ENCODE results near the gene NRIP1. TPM values are rescaled to one million over a fixed set of nuclear protein-coding genes. Genes with fewer than 3 reads are reported as not detected.

NRIP1 gene
- total and polyA plus RNA-seq, 5 donors from 2014 or later, result 11.6 to 20.3 (median 13.3) TPM

GRCh38 chr21:15063814-15064575, 805 bp downstream of the NRIP1 start:
- peak in 2 of 3 donors; percentile 9 to 12 for DNase-seq
- H3K27me3 ChIP-seq (ENCODE audit: control insufficient read depth, insufficient read depth, low read length), result peaks cover 28% of the 10 kb centered on the region
- no peaks in the 10 kb centered on the region for H3K36me3 ChIP-seq (ENCODE audit: control insufficient read depth, insufficient read depth, low read length)
- Mint-ChIP-seq H3K27ac (peak overlapping the region; percentile 88 to 94 (median 89)), H3K4me3 (peak overlapping the region; percentile 86 to 95 (median 89)), H3K36me3 (no peaks in the 10 kb centered on the region), H3K4me1 (peaks cover 8 to 56% (median 33%) of the 10 kb centered on the region in 4 donors), H3K9me3 (peaks cover 0 to 4% (median 0%) of the 10 kb centered on the region in 7 donors), H3K27me3 (peaks cover 60% of the 10 kb centered on the region)
- H3K4me3 ChIP-seq (ENCODE audit: low read depth, low read length), result peak overlapping the region; percentile 73
- peaks cover 27% of the 10 kb centered on the region for H3K4me1 ChIP-seq (ENCODE audit: control insufficient read depth, insufficient read depth, low read length, poor library complexity, severe bottlenecking)
- H3K27ac ChIP-seq (ENCODE audit: insufficient read depth, low read length, poor library complexity, severe bottlenecking), result peak overlapping the region; percentile 70
- no peak for ATAC-seq (ENCODE audit: low read depth in 2 of 2)
- H3K9me3 ChIP-seq (ENCODE audit: control insufficient read depth in 2 of 2, low read length in 2 of 2), result no peaks in the 10 kb centered on the region

GRCh38 chr21:15063081-15063813, 1.6 kb downstream of the NRIP1 start:
- Mint-ChIP-seq H3K4me1 (peaks cover 15 to 63% (median 37%) of the 10 kb centered on the region in 4 donors), H3K27me3 (peaks cover 60% of the 10 kb centered on the region), H3K9me3 (peaks cover 0 to 2% (median 0%) of the 10 kb centered on the region in 7 donors), H3K4me3 (peak overlapping the region; percentile 86 to 95 (median 89)), H3K27ac (peak overlapping the region; percentile 88 to 94 (median 89)), H3K36me3 (no peaks in the 10 kb centered on the region)
- peak overlapping the region; percentile 70 for H3K27ac ChIP-seq (ENCODE audit: insufficient read depth, low read length, poor library complexity, severe bottlenecking)
- DNase-seq, result peak in 2 of 3 donors; percentile 16 to 50
- H3K27me3 ChIP-seq (ENCODE audit: control insufficient read depth, insufficient read depth, low read length), result peaks cover 24% of the 10 kb centered on the region
- H3K36me3 ChIP-seq (ENCODE audit: control insufficient read depth, insufficient read depth, low read length), result no peaks in the 10 kb centered on the region
- H3K4me3 ChIP-seq (ENCODE audit: low read depth, low read length), result peak overlapping the region; percentile 73
- ATAC-seq (ENCODE audit: low read depth in 2 of 2), result no peak
- H3K9me3 ChIP-seq (ENCODE audit: control insufficient read depth in 2 of 2, low read length in 2 of 2), result no peaks in the 10 kb centered on the region
- peaks cover 27% of the 10 kb centered on the region for H3K4me1 ChIP-seq (ENCODE audit: control insufficient read depth, insufficient read depth, low read length, poor library complexity, severe bottlenecking)

- Mint-ChIP-seq H3K4me3 (peak overlapping the region; percentile 86 to 95 (median 89)), H3K4me1 (peaks cover 15 to 69% (median 38%) of the 10 kb centered on the region in 4 donors), H3K9me3 (peaks cover 0 to 2% (median 0%) of the 10 kb centered on the region in 7 donors), H3K27ac (peak overlapping the region; percentile 6 to 89 (median 71)), H3K27me3 (peaks cover 58% of the 10 kb centered on the region), H3K36me3 (no peaks in the 10 kb centered on the region)
- no peaks in the 10 kb centered on the region for H3K36me3 ChIP-seq (ENCODE audit: control insufficient read depth, insufficient read depth, low read length)
- ATAC-seq (ENCODE audit: low read depth in 2 of 2) (no peak), DNase-seq (peak in 2 of 3 donors; percentile 44 to 59)
- H3K9me3 ChIP-seq (ENCODE audit: control insufficient read depth in 2 of 2, low read length in 2 of 2), result no peaks in the 10 kb centered on the region
- peaks cover 18% of the 10 kb centered on the region for H3K27me3 ChIP-seq (ENCODE audit: control insufficient read depth, insufficient read depth, low read length)
- H3K27ac ChIP-seq (ENCODE audit: insufficient read depth, low read length, poor library complexity, severe bottlenecking), result peak overlapping the region; percentile 42
- H3K4me1 ChIP-seq (ENCODE audit: control insufficient read depth, insufficient read depth, low read length, poor library complexity, severe bottlenecking), result peaks cover 27% of the 10 kb centered on the region
- peak overlapping the region; percentile 73 for H3K4me3 ChIP-seq (ENCODE audit: low read depth, low read length)
Measured at GRCh38 chr21:15062606-15062965, 2.2 kb downstream of the NRIP1 start.

- peaks cover 15 to 75% (median 40%) of the 10 kb centered on the region in 4 donors for H3K4me1 Mint-ChIP-seq
- no peak for DNase-seq
- Histone ChIP-seq H3K27me3 (ENCODE audit: control insufficient read depth, insufficient read depth, low read length) (peaks cover 15% of the 10 kb centered on the region), H3K4me3 (ENCODE audit: low read depth, low read length) (no peak overlapping the region), H3K4me1 (ENCODE audit: control insufficient read depth, insufficient read depth, low read length, poor library complexity, severe bottlenecking) (peaks cover 27% of the 10 kb centered on the region), H3K27ac (ENCODE audit: insufficient read depth, low read length, poor library complexity, severe bottlenecking) (no peak overlapping the region), H3K9me3 (ENCODE audit: control insufficient read depth in 2 of 2, low read length in 2 of 2) (no peaks in the 10 kb centered on the region), H3K36me3 (ENCODE audit: control insufficient read depth, insufficient read depth, low read length) (no peaks in the 10 kb centered on the region)
- peak overlapping the region; percentile 6 to 89 (median 71) for H3K27ac Mint-ChIP-seq
- no peaks in the 10 kb centered on the region for H3K36me3 Mint-ChIP-seq
- peak overlapping the region; percentile 86 to 95 (median 89) for H3K4me3 Mint-ChIP-seq
- no peak for ATAC-seq (ENCODE audit: low read depth in 2 of 2)
- peaks cover 0 to 2% (median 0%) of the 10 kb centered on the region in 7 donors for H3K9me3 Mint-ChIP-seq
- H3K27me3 Mint-ChIP-seq, result peaks cover 58% of the 10 kb centered on the region
Measured at GRCh38 chr21:15061747-15062605, 2.8 kb downstream of the NRIP1 start.

- peaks cover 15 to 81% (median 44%) of the 10 kb centered on the region in 4 donors for H3K4me1 Mint-ChIP-seq
- Histone ChIP-seq H3K27me3 (ENCODE audit: control insufficient read depth, insufficient read depth, low read length) (peaks cover 8% of the 10 kb centered on the region), H3K4me3 (ENCODE audit: low read depth, low read length) (no peak overlapping the region), H3K36me3 (ENCODE audit: control insufficient read depth, insufficient read depth, low read length) (no peaks in the 10 kb centered on the region), H3K9me3 (ENCODE audit: control insufficient read depth in 2 of 2, low read length in 2 of 2) (no peaks in the 10 kb centered on the region), H3K4me1 (ENCODE audit: control insufficient read depth, insufficient read depth, low read length, poor library complexity, severe bottlenecking) (peaks cover 27% of the 10 kb centered on the region), H3K27ac (ENCODE audit: insufficient read depth, low read length, poor library complexity, severe bottlenecking) (no peak overlapping the region)
- no peaks in the 10 kb centered on the region for H3K36me3 Mint-ChIP-seq
- peak overlapping the region in 1 of 4 donors; percentile 27 for H3K4me3 Mint-ChIP-seq
- peaks cover 54% of the 10 kb centered on the region for H3K27me3 Mint-ChIP-seq
- no peak overlapping the region for H3K27ac Mint-ChIP-seq
- no peak for ATAC-seq (ENCODE audit: low read depth in 2 of 2)
- peaks cover 0 to 2% (median 0%) of the 10 kb centered on the region in 7 donors for H3K9me3 Mint-ChIP-seq
- DNase-seq, result no peak
Measured at GRCh38 chr21:15061279-15061678, 3.5 kb downstream of the NRIP1 start.

GRCh38 chr21:15060543-15061175, 4.1 kb downstream of the NRIP1 start:
- Histone ChIP-seq H3K36me3 (ENCODE audit: control insufficient read depth, insufficient read depth, low read length) (no peaks in the 10 kb centered on the region), H3K27ac (ENCODE audit: insufficient read depth, low read length, poor library complexity, severe bottlenecking) (no peak overlapping the region), H3K4me1 (ENCODE audit: control insufficient read depth, insufficient read depth, low read length, poor library complexity, severe bottlenecking) (peaks cover 21% of the 10 kb centered on the region), H3K4me3 (ENCODE audit: low read depth, low read length) (no peak overlapping the region), H3K9me3 (ENCODE audit: control insufficient read depth in 2 of 2, low read length in 2 of 2) (no peaks in the 10 kb centered on the region), H3K27me3 (ENCODE audit: control insufficient read depth, insufficient read depth, low read length) (peaks cover 7% of the 10 kb centered on the region)
- DNase-seq (no peak), ATAC-seq (ENCODE audit: low read depth in 2 of 2) (no peak)
- Mint-ChIP-seq H3K27me3 (peaks cover 53% of the 10 kb centered on the region), H3K9me3 (peaks cover 0 to 2% (median 0%) of the 10 kb centered on the region in 7 donors), H3K27ac (peak overlapping the region in 1 of 3 donors; percentile 31), H3K36me3 (no peaks in the 10 kb centered on the region), H3K4me3 (peak overlapping the region in 2 of 4 donors; percentile 27 to 32), H3K4me1 (peaks cover 15 to 80% (median 44%) of the 10 kb centered on the region in 4 donors)

GRCh38 chr21:15059397-15059796, 5.4 kb downstream of the NRIP1 start:
- Histone ChIP-seq H3K36me3 (ENCODE audit: control insufficient read depth, insufficient read depth, low read length) (no peaks in the 10 kb centered on the region), H3K27me3 (ENCODE audit: control insufficient read depth, insufficient read depth, low read length) (peaks cover 7% of the 10 kb centered on the region), H3K9me3 (ENCODE audit: control insufficient read depth in 2 of 2, low read length in 2 of 2) (no peaks in the 10 kb centered on the region), H3K27ac (ENCODE audit: insufficient read depth, low read length, poor library complexity, severe bottlenecking) (no peak overlapping the region), H3K4me3 (ENCODE audit: low read depth, low read length) (no peak overlapping the region), H3K4me1 (ENCODE audit: control insufficient read depth, insufficient read depth, low read length, poor library complexity, severe bottlenecking) (peaks cover 15% of the 10 kb centered on the region)
- no peak for ATAC-seq (ENCODE audit: low read depth in 2 of 2)
- H3K36me3 Mint-ChIP-seq, result no peaks in the 10 kb centered on the region
- DNase-seq, result no peak
- H3K4me3 Mint-ChIP-seq, result no peak overlapping the region
- H3K4me1 Mint-ChIP-seq, result peaks cover 15 to 89% (median 51%) of the 10 kb centered on the region in 4 donors
- no peaks in the 10 kb centered on the region for H3K9me3 Mint-ChIP-seq
- peaks cover 48% of the 10 kb centered on the region for H3K27me3 Mint-ChIP-seq
- H3K27ac Mint-ChIP-seq, result no peak overlapping the region

All from CD4-positive, CD25-positive, alpha-beta regulatory T cell (primary cell).